Keratinocyte (primary cell): ENCODE results near the gene ABHD13. TPM values are rescaled to one million over a fixed set of nuclear protein-coding genes. Genes with fewer than 3 reads are reported as not detected.

ENCODE experiments used
- DNase-seq: peaks from one replicate; pipeline ENCODE4 v3.0.0-alpha.2; 2011; ENCODE audit warnings: low read depth, missing footprints, low spot score
- FAIRE-seq: peaks from 2 replicates; lab custom pipeline; 2011; peaks lifted over from hg19 to GRCh38; lab: Jason Lieb, UNC
- H2AFZ ChIP-seq: 2 replicates; pipeline ENCODE4 v1.6.0; 2012; ENCODE audit warnings: low read length, control low read depth, inconsistent platforms; ENCODE audit not compliant: control insufficient read depth
- H3K27ac ChIP-seq: 2 replicates; pipeline ENCODE4 v1.5.1; 2011; ENCODE audit warnings: low read length; ENCODE audit not compliant: control insufficient read depth, insufficient read depth
- H3K27me3 ChIP-seq: 3 replicates; pipeline ENCODE4 v1.6.0; 2011; ENCODE audit warnings: low read length; ENCODE audit not compliant: control insufficient read depth, insufficient read depth; ENCODE audit errors: extremely low read depth
- H3K36me3 ChIP-seq, 2 experiments: 2 replicates in 1 of 2; 3 replicates in 1 of 2; pipeline ENCODE4 v1.5.1; 2011; ENCODE audit warnings: low read length in 2 of 2, mild to moderate bottlenecking in 1 of 2; ENCODE audit not compliant: control insufficient read depth in 2 of 2, insufficient read depth in 2 of 2; ENCODE audit errors: extremely low read depth in 1 of 2
- H3K4me1 ChIP-seq: 3 replicates; pipeline ENCODE4 v1.5.1; 2011; ENCODE audit warnings: low read length; ENCODE audit not compliant: control insufficient read depth, insufficient read depth; ENCODE audit errors: extremely low read depth
- H3K4me2 ChIP-seq: 3 replicates; pipeline ENCODE4 v1.6.0; 2011; ENCODE audit warnings: low read depth, low read length; ENCODE audit not compliant: control insufficient read depth, insufficient read depth; ENCODE audit errors: extremely low read depth
- H3K4me3 ChIP-seq, 3 experiments: fragments of 200-600 bp in 1 of 3; sonication (generic) in 1 of 3; 2 replicates in 2 of 3; 3 replicates in 1 of 3; pipeline ENCODE4 v1.5.1; 2011 to 2016; ENCODE audit warnings: low read length in 3 of 3, mild to moderate bottlenecking in 3 of 3, control low read depth in 2 of 3, inconsistent platforms in 1 of 3, low read depth in 1 of 3, mixed read lengths in 1 of 3, mixed run types in 1 of 3, moderate library complexity in 1 of 3; ENCODE audit not compliant: control insufficient read depth in 2 of 3, insufficient read depth in 2 of 3; ENCODE audit errors: extremely low read depth in 1 of 3
- H3K79me2 ChIP-seq: 2 replicates; pipeline ENCODE4 v1.6.0; 2012; ENCODE audit warnings: low read length; ENCODE audit not compliant: control insufficient read depth, insufficient read depth
- H3K9ac ChIP-seq: 3 replicates; pipeline ENCODE4 v1.6.0; 2011; ENCODE audit warnings: low read length; ENCODE audit not compliant: control insufficient read depth, insufficient read depth; ENCODE audit errors: extremely low read depth
- H3K9me1 ChIP-seq: 3 replicates; pipeline ENCODE4 v1.6.0; 2011; ENCODE audit warnings: low read length; ENCODE audit not compliant: control insufficient read depth, insufficient read depth; ENCODE audit errors: extremely low read depth
- H3K9me3 ChIP-seq: 2 replicates; pipeline ENCODE4 v1.5.1; 2012; ENCODE audit warnings: low read depth, low read length; ENCODE audit not compliant: control insufficient read depth
- H4K20me1 ChIP-seq: 3 replicates; pipeline ENCODE4 v1.6.0; 2011; ENCODE audit warnings: low read length; ENCODE audit not compliant: control insufficient read depth, insufficient read depth; ENCODE audit errors: extremely low read depth
- CTCF ChIP-seq, 3 experiments: IDR thresholded peaks in 1 of 3; conservative IDR thresholded peaks in 1 of 3; optimal IDR thresholded peaks in 1 of 3; 2 replicates in 2 of 3; 3 replicates in 1 of 3; pipeline versions ENCODE3 to v1.5.1; 2011; ENCODE audit warnings: low read length in 3 of 3, mild to moderate bottlenecking in 3 of 3, moderate library complexity in 2 of 3, control low read depth in 1 of 3, inconsistent platforms in 1 of 3; ENCODE audit not compliant: insufficient read depth in 2 of 3; ENCODE audit errors: extremely low read depth in 1 of 3
- EZH2 ChIP-seq: IDR thresholded peaks from one replicate; pipeline ENCODE4 v1.6.1; 2012; ENCODE audit warnings: inconsistent platforms, mild to moderate bottlenecking, low read length, moderate library complexity
- dilution Hi-C: fragments of 300-500 bp; cut with MboI; formaldehyde crosslinking; loops from one replicate; pipeline ENCODE4 v1.7.0; 2020; ENCODE audit warnings: low sequenced_read_pairs; ENCODE audit not compliant: extremely low pct_ligation_motif_present
- polyA plus RNA-seq, 5 experiments: library from polyadenylated mRNA; depleted of rRNA in 3 of 5; stranded (reverse) in 3 of 5; stranded (forward) in 1 of 5; unstranded in 1 of 5; fragments of >200 nt; gene quantifications; 1 replicate in 1 of 5; 2 replicates in 3 of 5; 3 replicates in 1 of 5; pipeline versions ENCODE4 v1.2.1 to v1.2.3, GENCODE V29; 2011 to 2012; ENCODE audit warnings: missing spikeins in 2 of 5, low read depth in 1 of 5, low replicate concordance in 1 of 5

Gene ABHD13
- polyA plus RNA-seq, 1 donor (not counting 4 experiments of a cell fraction or from before 2014, with no cell fraction given), result 12.8 TPM

GRCh38 chr13:108269601-108270328, 51.6 kb downstream of the ABHD13 start, which contains the start of gene TNFSF13B:
TSS of gene TNFSF13B (plus strand) at chr13:108269718. CDS start at chr13:108269896, 178 bp downstream.
- Histone ChIP-seq H3K9me3 (no peaks in the 10 kb centered on the region), H3K36me3 (no peaks in the 10 kb centered on the region), H4K20me1 (no peaks in the 10 kb centered on the region), H3K27me3 (no peaks in the 10 kb centered on the region), H3K27ac (no peak within 1 kb of the TSS), H3K79me2 (no peaks in the 10 kb centered on the region), H3K4me3 (peak within 1 kb of the TSS in 2 of 3 experiments; percentile 8 to 45), H3K9ac (no peak within 1 kb of the TSS), H2AFZ (peak within 1 kb of the TSS; percentile 8), H3K9me1 (no peaks in the 10 kb centered on the region), H3K4me1 (peaks cover 4% of the 10 kb centered on the region), H3K4me2 (peak within 1 kb of the TSS; percentile 67)
- no peak for DNase-seq
- FAIRE-seq, result no peak
- dilution Hi-C loops, result no loop called here
- TF ChIP-seq CTCF (optimal IDR thresholded peaks at IDR 0.05 in 1 of 3, IDR thresholded peaks at IDR 0.05 in 1 of 3, conservative IDR thresholded peaks at IDR 0.05 in 1 of 3; ENCODE audit: extremely low read depth in 1 of 3, insufficient read depth in 2 of 3, low read length in 3 of 3) (no peak), EZH2 (no peak)

GRCh38 chr13:108270442-108270841, 52.2 kb downstream of the ABHD13 start:
- Histone ChIP-seq H4K20me1 (no peaks in the 10 kb centered on the region), H3K4me3 (no peak overlapping the region), H3K79me2 (no peaks in the 10 kb centered on the region), H3K27ac (no peak overlapping the region), H3K4me1 (peaks cover 4% of the 10 kb centered on the region), H3K9ac (no peak overlapping the region), H3K4me2 (peak overlapping the region; percentile 67), H3K27me3 (no peaks in the 10 kb centered on the region), H3K36me3 (no peaks in the 10 kb centered on the region), H3K9me3 (no peaks in the 10 kb centered on the region), H3K9me1 (no peaks in the 10 kb centered on the region), H2AFZ (peak overlapping the region; percentile 8)
- DNase-seq (no peak), FAIRE-seq (no peak)
- dilution Hi-C loops, result no loop called here
- TF ChIP-seq CTCF (optimal IDR thresholded peaks at IDR 0.05 in 1 of 3, IDR thresholded peaks at IDR 0.05 in 1 of 3, conservative IDR thresholded peaks at IDR 0.05 in 1 of 3; ENCODE audit: extremely low read depth in 1 of 3, insufficient read depth in 2 of 3, low read length in 3 of 3), result no peak
